ENCODE results near the gene TLE6. TPM values are rescaled to one million over a fixed set of nuclear protein-coding genes. Genes with fewer than 3 reads are reported as not detected.

Gene TLE6
- total and polyA plus RNA-seq, 2 of the 13 experiments (the other 11 are each of a cell fraction or from before 2014, with no cell fraction given), result 0.24 to 5.5 TPM

GRCh38 chr19:2977001-2977745 is at the start of gene TLE6 (continued):
- TF ChIP-seq, protein P1, sequence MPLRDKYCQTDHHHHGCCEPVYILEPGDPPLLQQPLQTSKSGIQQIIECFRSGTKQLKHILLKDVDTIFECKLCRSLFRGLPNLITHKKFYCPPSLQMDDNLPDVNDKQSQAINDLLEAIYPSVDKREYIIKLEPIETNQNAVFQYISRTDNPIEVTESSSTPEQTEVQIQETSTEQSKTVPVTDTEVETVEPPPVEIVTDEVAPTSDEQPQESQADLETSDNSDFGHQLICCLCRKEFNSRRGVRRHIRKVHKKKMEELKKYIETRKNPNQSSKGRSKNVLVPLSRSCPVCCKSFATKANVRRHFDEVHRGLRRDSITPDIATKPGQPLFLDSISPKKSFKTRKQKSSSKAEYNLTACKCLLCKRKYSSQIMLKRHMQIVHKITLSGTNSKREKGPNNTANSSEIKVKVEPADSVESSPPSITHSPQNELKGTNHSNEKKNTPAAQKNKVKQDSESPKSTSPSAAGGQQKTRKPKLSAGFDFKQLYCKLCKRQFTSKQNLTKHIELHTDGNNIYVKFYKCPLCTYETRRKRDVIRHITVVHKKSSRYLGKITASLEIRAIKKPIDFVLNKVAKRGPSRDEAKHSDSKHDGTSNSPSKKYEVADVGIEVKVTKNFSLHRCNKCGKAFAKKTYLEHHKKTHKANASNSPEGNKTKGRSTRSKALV (CRISPR knock-in tag; IDR thresholded peaks at IDR 0.05), result no peak
- TF ChIP-seq, protein P2, sequence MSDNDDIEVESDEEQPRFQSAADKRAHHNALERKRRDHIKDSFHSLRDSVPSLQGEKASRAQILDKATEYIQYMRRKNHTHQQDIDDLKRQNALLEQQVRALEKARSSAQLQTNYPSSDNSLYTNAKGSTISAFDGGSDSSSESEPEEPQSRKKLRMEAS (IDR thresholded peaks at IDR 0.05), result peak; percentile 97
- 0 out of 2 replicates have a peak, but pooled peaks have one; percentile 35 for TF ChIP-seq ELF1 (CRISPR knock-in tag; IDR thresholded peaks at IDR 0.05)
- TF ChIP-seq SETDB1 (CRISPR knock-in tag; IDR thresholded peaks at IDR 0.05; ENCODE audit: borderline replicate concordance), result no peak
- TF ChIP-seq ZNF281 (CRISPR knock-in tag; IDR thresholded peaks at IDR 0.05; ENCODE audit: borderline replicate concordance), result peak; percentile 51; the same call in 1 of the 2 replicates
- TF ChIP-seq, protein P3, sequence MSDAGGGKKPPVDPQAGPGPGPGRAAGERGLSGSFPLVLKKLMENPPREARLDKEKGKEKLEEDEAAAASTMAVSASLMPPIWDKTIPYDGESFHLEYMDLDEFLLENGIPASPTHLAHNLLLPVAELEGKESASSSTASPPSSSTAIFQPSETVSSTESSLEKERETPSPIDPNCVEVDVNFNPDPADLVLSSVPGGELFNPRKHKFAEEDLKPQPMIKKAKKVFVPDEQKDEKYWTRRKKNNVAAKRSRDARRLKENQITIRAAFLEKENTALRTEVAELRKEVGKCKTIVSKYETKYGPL (CRISPR knock-in tag; IDR thresholded peaks at IDR 0.05), result no peak
- TF ChIP-seq GPBP1L1 (CRISPR knock-in tag; IDR thresholded peaks at IDR 0.05), result no peak
- TF ChIP-seq SKI (IDR thresholded peaks at IDR 0.05; ENCODE audit: partially characterized antibody), result peak; percentile 14
- TF ChIP-seq POLR2A (IDR thresholded peaks at IDR 0.05; ENCODE audit: insufficient read depth in 1 of 2, low read depth in 2 of 2, low read length in 2 of 2), result peak in 1 of 2 experiments; percentile 39; a peak in 1 of 4 replicates
- no peak for TF ChIP-seq SATB2 (CRISPR knock-in tag; IDR thresholded peaks at IDR 0.05)
- no peak for TF ChIP-seq MTF1 (CRISPR knock-in tag; IDR thresholded peaks at IDR 0.05)
- peak; percentile 69; the same call in 1 of the 2 replicates for TF ChIP-seq PRDM10 (CRISPR knock-in tag; IDR thresholded peaks at IDR 0.05; ENCODE audit: low read depth)
- TF ChIP-seq USF2 (IDR thresholded peaks at IDR 0.05; ENCODE audit: low read depth, low read length), result peak; percentile 88
- TF ChIP-seq USF2 (CRISPR knock-in tag; IDR thresholded peaks at IDR 0.05; ENCODE audit: borderline replicate concordance), result peak; percentile 89; the same call in 1 of the 2 replicates
- no peak for TF ChIP-seq NKX3-1 (CRISPR knock-in tag; IDR thresholded peaks at IDR 0.05)

Data from HepG2 (cell line).